Adipose tissue (tissue), 3 donors: ENCODE results near the gene NUTF2. TPM values are rescaled to one million over a fixed set of nuclear protein-coding genes. Genes with fewer than 3 reads are reported as not detected.
"Not testable (repeated sequence)": the region's sequence is repeated elsewhere in the genome, so short reads cannot be mapped to it uniquely, and the experiment has no call there.

Source experiments
- H3K27ac ChIP-seq: one replicate; pipeline ENCODE4 v1.5.1; 2013; ENCODE audit warnings: low read depth, low read length
- WGBS, 3 donors: extraction: QIAGEN DNeasy Blood & Tissue Kit; methylation state at CpG; one replicate each; pipeline ENCODE4 v1.1.7; 2013; 5-methylcytosine and 5-hydroxymethylcytosine counted together
- polyA plus RNA-seq, 3 donors: library from polyadenylated mRNA; stranded (reverse); fragments of 200-250 nt; gene quantifications; one replicate each; pipeline ENCODE4 v1.2.3, GENCODE V29; 2013
- donor health status: healthy with polysubstance abuse.
- donor health status: Bipolar disorder and iron deficiency.
- donor health status: healthy.

Gene NUTF2
- polyA plus RNA-seq, 3 donors: 63.8 to 120 (median 113) TPM

- no peak overlapping the region for H3K27ac ChIP-seq
- WGBS, 3 donors: 83 to 95% (median 95%) methylated on average over 5 of the region's 5 CpGs
Measured at GRCh38 chr16:67901734-67902133, 55.0 kb downstream of the NUTF2 start.

- H3K27ac ChIP-seq: no peak overlapping the region
- 69 to 83% (median 82%) methylated on average over 4 of the region's 4 CpGs for WGBS, 3 donors
Measured at GRCh38 chr16:67902831-67903230, 56.1 kb downstream of the NUTF2 start.

DNA sequence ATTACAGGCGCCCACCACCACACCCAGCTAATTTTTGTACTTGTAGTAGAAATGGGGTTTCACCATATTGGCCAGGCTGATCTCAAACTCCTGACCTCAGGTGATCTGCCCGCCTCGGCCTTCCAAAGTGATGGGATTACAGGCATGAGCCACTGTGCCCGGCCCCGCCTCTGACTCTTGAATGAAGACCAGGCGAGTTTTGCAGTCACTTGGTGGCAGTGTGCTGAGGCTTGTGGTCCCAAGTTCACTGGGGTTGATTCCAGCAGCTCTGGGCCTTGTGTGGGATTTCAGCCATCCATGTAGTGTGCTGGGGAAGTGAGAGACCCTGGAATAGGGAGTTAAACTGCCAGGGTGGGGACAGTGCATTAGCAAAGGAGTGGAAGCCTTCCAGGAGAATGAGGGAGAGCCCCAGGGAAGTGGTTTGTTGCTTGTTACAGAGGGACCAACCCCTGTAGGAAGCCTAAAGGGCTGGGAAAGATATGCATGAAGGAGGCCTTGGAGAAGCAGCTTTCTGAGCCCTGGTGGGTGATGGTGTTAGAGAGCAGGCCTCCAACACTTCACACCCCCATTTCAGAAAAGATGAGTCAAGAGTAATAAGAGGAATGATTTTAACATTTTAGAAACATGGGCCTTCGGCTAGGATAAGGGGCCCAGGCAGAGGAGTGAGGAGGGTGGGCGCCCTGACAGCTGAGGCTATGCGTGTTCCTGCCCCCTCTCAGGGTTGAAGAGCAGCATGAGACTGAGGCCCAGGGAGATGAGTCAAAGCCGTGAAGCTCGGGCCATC lies 60.9 kb downstream of the NUTF2 start:
- no peak overlapping the region for H3K27ac ChIP-seq
- 86 to 93% (median 90%) methylated on average over 11 of the region's 11 CpGs for WGBS, 3 donors

- H3K27ac ChIP-seq: no peak overlapping the region
- 95 to 96% (median 95%) methylated on average over 36 of the region's 36 CpGs for WGBS, 3 donors
Measured at GRCh38 chr16:67909056-67909742, 62.5 kb downstream of the NUTF2 start.

DNA sequence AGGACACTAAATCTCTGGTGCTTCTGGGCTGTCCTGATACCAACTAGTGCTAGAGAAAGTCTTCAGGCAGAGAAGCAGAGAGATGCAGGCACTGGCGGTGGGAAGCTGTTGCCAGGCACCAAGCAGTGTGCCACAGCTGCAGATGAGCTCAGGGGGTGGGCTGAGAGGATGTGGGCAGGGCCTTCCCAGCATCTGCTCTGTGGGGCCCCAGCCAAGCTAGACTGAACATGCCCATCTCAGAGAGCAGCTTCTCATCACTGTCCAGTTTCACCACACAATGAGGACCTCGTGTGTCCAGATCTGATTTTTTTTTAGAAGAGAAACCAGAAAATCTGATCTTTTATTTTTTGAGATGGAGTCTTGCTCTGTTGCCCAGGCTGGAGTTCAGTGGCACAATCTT lies 63.4 kb downstream of the NUTF2 start:
- no peak overlapping the region for H3K27ac ChIP-seq
- WGBS, 3 donors: 61 to 83% (median 64%) methylated on average over 2 of the region's 2 CpGs

- 72 to 77% (median 76%) methylated on average over 7 of the region's 7 CpGs for WGBS, 3 donors
- H3K27ac ChIP-seq: no peak overlapping the region
Measured at GRCh38 chr16:67914758-67915495, 68.2 kb downstream of the NUTF2 start.

DNA sequence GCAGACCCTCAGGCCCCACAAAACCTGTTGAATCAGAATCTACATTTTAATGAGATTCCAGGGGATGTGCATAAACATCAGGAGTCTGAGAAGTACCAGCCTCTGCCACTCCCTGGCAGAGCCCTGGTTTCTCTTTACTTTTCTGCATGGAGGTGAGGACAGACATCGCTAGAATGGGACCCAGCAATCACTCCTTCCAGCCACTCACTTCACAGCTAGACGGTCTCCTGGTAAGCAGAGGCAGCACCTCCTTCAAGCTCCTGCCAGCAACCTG lies 68.7 kb downstream of the NUTF2 start:
- WGBS, 3 donors: 77 to 90% (median 81%) methylated on average over 2 of the region's 2 CpGs
- H3K27ac ChIP-seq: not testable (repeated sequence)

GRCh38 chr16:67915831-67916723 lies 69.3 kb downstream of the NUTF2 start:
- 71 to 84% (median 82%) methylated on average over 7 of the region's 7 CpGs for WGBS, 3 donors
- H3K27ac ChIP-seq: no peak overlapping the region

DNA sequence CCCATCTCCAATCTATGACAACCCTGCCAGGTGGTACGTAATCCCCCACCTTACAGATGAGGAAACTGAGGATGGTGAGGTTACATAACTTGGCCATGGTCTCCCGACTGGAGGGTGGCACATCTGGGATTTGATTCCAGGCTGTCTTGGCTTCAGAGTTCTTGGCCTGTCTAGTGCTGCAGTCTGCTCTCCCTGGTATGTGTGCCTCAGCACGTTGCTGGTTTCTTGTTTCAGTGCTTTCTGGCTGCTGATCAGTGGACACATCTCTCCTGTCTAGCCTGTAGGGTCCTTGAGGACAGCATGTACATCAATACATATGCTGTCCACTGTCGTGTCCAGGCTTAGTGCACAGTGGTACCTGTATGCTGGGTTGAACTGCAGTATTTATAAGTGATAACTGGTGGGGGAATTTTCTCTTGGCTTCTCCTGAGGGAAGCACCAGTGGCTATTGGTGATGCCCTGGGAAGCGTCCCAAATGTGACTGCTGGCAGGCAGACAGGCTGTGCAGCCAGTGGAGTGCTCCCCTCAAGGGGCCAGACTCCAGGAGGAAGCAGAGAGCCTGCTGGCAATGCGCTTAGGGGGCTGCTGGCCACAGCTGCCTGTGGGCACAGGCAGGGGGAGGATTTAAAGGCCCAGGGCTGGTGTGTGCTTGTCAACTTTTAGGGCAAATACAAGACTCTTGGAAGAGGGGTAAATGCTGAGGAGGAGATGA lies 70.6 kb downstream of the NUTF2 start:
- H3K27ac ChIP-seq: no peak overlapping the region
- WGBS, 3 donors: 49 to 65% (median 55%) methylated on average over 6 of the region's 6 CpGs

DNA sequence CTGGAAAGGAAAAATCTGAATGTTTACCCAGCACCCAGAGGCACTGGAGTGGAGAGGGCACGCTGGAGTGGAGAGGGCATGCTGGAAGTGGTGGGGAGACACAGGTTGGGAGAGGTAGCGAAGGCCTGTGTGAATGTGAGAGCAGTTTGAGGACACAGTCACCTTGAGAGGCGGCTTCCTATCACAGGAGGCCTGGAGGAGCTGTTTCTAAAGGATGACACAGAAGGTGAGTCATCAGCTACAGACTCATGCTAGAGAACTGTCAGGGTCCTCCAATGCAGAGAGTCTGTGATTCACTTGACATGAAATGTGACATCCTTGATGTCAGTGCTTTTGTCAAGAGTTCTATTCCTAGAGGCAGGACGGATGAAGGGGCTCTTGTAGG lies 71.1 kb downstream of the NUTF2 start:
- WGBS, 3 donors: 81 to 91% (median 86%) methylated on average over 4 of the region's 4 CpGs
- H3K27ac ChIP-seq: no peak overlapping the region

DNA sequence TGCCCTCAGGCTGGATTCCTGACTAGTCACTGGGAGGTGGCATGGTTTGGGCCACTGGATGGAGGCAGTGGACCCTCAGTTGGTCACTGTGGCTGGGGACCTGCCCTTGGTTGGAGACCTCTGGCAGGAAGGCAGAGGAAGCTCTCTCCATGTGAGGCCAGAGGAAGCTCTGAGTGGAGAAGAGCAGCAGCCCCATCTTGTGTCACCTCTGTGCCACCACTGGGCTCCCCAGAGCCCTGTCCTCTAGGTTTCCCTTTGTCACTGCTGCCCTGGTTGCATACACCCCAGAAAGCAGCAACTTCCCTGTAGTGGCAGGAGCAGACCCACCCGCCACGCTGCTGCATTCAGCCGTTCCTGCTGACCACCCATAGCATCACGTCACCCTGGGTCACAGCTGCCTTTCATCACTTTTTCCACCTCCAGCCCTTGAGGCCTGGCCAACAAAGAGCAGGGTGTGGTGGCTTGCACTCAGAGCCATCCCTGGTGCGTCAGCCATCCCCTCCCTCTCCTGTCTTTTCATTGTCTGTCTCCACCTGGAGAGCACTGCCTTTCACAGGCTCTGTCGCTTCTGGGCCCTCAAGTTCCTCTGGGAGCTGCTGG lies 73.0 kb downstream of the NUTF2 start:
- WGBS, 3 donors: 70 to 87% (median 73%) methylated on average over 6 of the region's 6 CpGs
- no peak overlapping the region for H3K27ac ChIP-seq

Other genes with a start within 250 kb of the NUTF2 start
- gene CARMIL2, start 201.8 kb upstream of the NUTF2 start, polyA plus RNA-seq: 1 to 10 TPM in 2 of 3 donors, under 1 TPM in 1; 0.45 to 1.9 (median 1.7) TPM
- 10 to 100 TPM; 12.7 to 15.6 (median 13.3) TPM for gene ACD, start 186.7 kb upstream of the NUTF2 start, polyA plus RNA-seq
- 10 to 100 TPM in 1 of 3 donors, 1 to 10 TPM in 2; 1.7 to 24.8 (median 3.4) TPM for gene PARD6A, start 186.0 kb upstream of the NUTF2 start, polyA plus RNA-seq
- 10 to 100 TPM; 10.4 to 88.2 (median 16.5) TPM for gene ENKD1, start 180.2 kb upstream of the NUTF2 start, polyA plus RNA-seq
- gene C16orf86, start 180.1 kb upstream of the NUTF2 start, polyA plus RNA-seq: 1 to 10 TPM; 3.5 to 6.5 (median 4.9) TPM
- gene GFOD2, start 127.6 kb upstream of the NUTF2 start, polyA plus RNA-seq: 10 to 100 TPM in 2 of 3 donors, 1 to 10 TPM in 1; 8.7 to 13.3 (median 13.1) TPM
- gene RANBP10, start 40.4 kb upstream of the NUTF2 start, polyA plus RNA-seq: 1 to 10 TPM; 7.9 to 8.8 (median 8.3) TPM
- gene TSNAXIP1, start 40.0 kb upstream of the NUTF2 start, polyA plus RNA-seq: 1 to 10 TPM in 2 of 3 donors, under 1 TPM in 1; 0.92 to 1.7 (median 1.1) TPM
- gene THAP11, start 4.6 kb upstream of the NUTF2 start, polyA plus RNA-seq: 10 to 100 TPM; 11.4 to 16.4 (median 15.6) TPM
- 10 to 100 TPM; 41.0 to 47.5 (median 44.4) TPM for gene CENPT, start 760 bp downstream of the NUTF2 start, polyA plus RNA-seq
- gene EDC4, start 26.1 kb downstream of the NUTF2 start, polyA plus RNA-seq: 10 to 100 TPM; 24.3 to 37.3 (median 33.8) TPM
- gene NRN1L, start 38.0 kb downstream of the NUTF2 start, polyA plus RNA-seq: 1 to 10 TPM in 1 of 3 donors, under 1 TPM in 2; 0.64 to 1.3 (median 0.89) TPM
- 10 to 100 TPM; 19.2 to 26.8 (median 23.5) TPM for gene PSKH1, start 46.3 kb downstream of the NUTF2 start, polyA plus RNA-seq
- gene CTRL, start 84.9 kb downstream of the NUTF2 start, polyA plus RNA-seq: 100 to 1,000 TPM in 1 of 3 donors, 1 to 10 TPM in 2; 1.3 to 627 (median 2.2) TPM
- gene PSMB10, start 89.9 kb downstream of the NUTF2 start, polyA plus RNA-seq: 10 to 100 TPM; 69.8 to 81.9 (median 80.0) TPM
- 10 to 100 TPM in 2 of 3 donors, 1 to 10 TPM in 1; 7.5 to 34.0 (median 18.5) TPM for gene LCAT, start 97.2 kb downstream of the NUTF2 start, polyA plus RNA-seq
- 10 to 100 TPM; 13.2 to 56.9 (median 44.4) TPM for gene SLC12A4, start 121.7 kb downstream of the NUTF2 start, polyA plus RNA-seq
- under 1 TPM in 1 of 3 donors, not detected in 2; 0.34 TPM for gene DPEP3, start 133.6 kb downstream of the NUTF2 start, polyA plus RNA-seq
- 1 to 10 TPM in 2 of 3 donors, under 1 TPM in 1; 0.76 to 4.2 (median 3.2) TPM for gene DPEP2, start 152.6 kb downstream of the NUTF2 start, polyA plus RNA-seq
- not detected for gene DPEP2NB, start 169.0 kb downstream of the NUTF2 start, polyA plus RNA-seq
- 10 to 100 TPM in 1 of 3 donors, 1 to 10 TPM in 2; 4.8 to 15.5 (median 5.5) TPM for gene DDX28, start 176.3 kb downstream of the NUTF2 start, polyA plus RNA-seq
- gene DUS2, start 176.4 kb downstream of the NUTF2 start, polyA plus RNA-seq: 1 to 10 TPM; 3.5 to 9.0 (median 8.8) TPM
- 10 to 100 TPM in 2 of 3 donors, 1 to 10 TPM in 1; 5.9 to 12.5 (median 11.2) TPM for gene NFATC3, start 238.4 kb downstream of the NUTF2 start, polyA plus RNA-seq